SK-N-SH (cell line): Measurements from ENCODE around the gene AURKB. TPM values are rescaled to one million over a fixed set of nuclear protein-coding genes. Genes with fewer than 3 reads are reported as not detected.
A peak's percentile ranks its signal among the peaks of the same experiment; 100 is the strongest.

Experiments used
- CTCF ChIA-PET: fragments of 300-600, 350-600 bp; formaldehyde crosslinking; extraction: SDS; loops from one replicate; lab custom pipeline; 2021; lab: Yijun Ruan, JAX
- POLR2A ChIA-PET: fragments of 350-600 bp; sonication (Branson Sonifier 250); formaldehyde crosslinking; extraction: SDS; loops from one replicate; lab custom pipeline; 2020; ENCODE audit warnings: antibody characterized with exemption, inconsistent platforms; lab: Yijun Ruan, JAX
- DNase-seq: peaks from one replicate; pipeline ENCODE4 v3.0.0; 2012
- H2AFZ ChIP-seq: fragments of 200-600 bp; sonication (generic); 2 replicates; pipeline ENCODE4 v1.8.1; 2016; ENCODE audit warnings: antibody characterized with exemption, mild to moderate bottlenecking, low read depth
- H3F3A ChIP-seq: fragments of 200-600 bp; sonication (generic); replicated peaks from 2 replicates; pipeline ENCODE3; 2016; ENCODE audit warnings: antibody characterized with exemption, mild to moderate bottlenecking; ENCODE audit not compliant: insufficient read depth
- H3K27ac ChIP-seq, 2 experiments: fragments of 200-500 bp in 1 of 2; fragments of 200-600 bp in 1 of 2; sonication (Bioruptor generic) in 1 of 2; sonication (generic), shearing (Covaris generic) in 1 of 2; 2 replicates each; pipeline versions ENCODE4 v1.5.1 to v1.6.1; 2014 to 2016; ENCODE audit warnings: low read depth in 2 of 2, inconsistent platforms in 1 of 2, low read length in 1 of 2, mild to moderate bottlenecking in 1 of 2, mixed read lengths in 1 of 2
- H3K27me3 ChIP-seq: fragments of 200-600 bp; sonication (generic), shearing (Covaris generic); 2 replicates; pipeline ENCODE4 v1.6.1; 2016; ENCODE audit warnings: mixed run types; ENCODE audit not compliant: insufficient read depth
- H3K36me3 ChIP-seq, 2 experiments: fragments of 200-500 bp in 1 of 2; fragments of 200-600 bp in 1 of 2; sonication (Bioruptor generic) in 1 of 2; sonication (generic) in 1 of 2; replicated peaks in 1 of 2; 2 replicates each; pipeline versions ENCODE3 to v1.5.1; 2014 to 2016; ENCODE audit warnings: low read length in 1 of 2, mild to moderate bottlenecking in 1 of 2; ENCODE audit not compliant: insufficient read depth in 2 of 2, control insufficient read depth in 1 of 2
- H3K4me1 ChIP-seq, 2 experiments: fragments of 200-500 bp in 1 of 2; fragments of 200-600 bp in 1 of 2; sonication (Bioruptor generic) in 1 of 2; sonication (generic), shearing (Covaris generic) in 1 of 2; 2 replicates each; pipeline versions ENCODE4 v1.5.1 to v1.6.1; 2014 to 2016; ENCODE audit warnings: low read depth in 1 of 2, low read length in 1 of 2, mixed run types in 1 of 2; ENCODE audit not compliant: insufficient read depth in 2 of 2, control insufficient read depth in 1 of 2
- H3K4me2 ChIP-seq: fragments of 200-600 bp; sonication (generic), shearing (Covaris generic); 2 replicates; pipeline ENCODE4 v1.6.1; 2017; ENCODE audit warnings: mixed run types
- H3K4me3 ChIP-seq, 2 experiments: fragments of 200-500 bp in 1 of 2; fragments of 200-600 bp in 1 of 2; sonication (Bioruptor generic) in 1 of 2; sonication (generic), shearing (Covaris generic) in 1 of 2; 2 replicates each; pipeline versions ENCODE4 v1.5.1 to v1.8.1; 2014 to 2016; ENCODE audit warnings: low read depth in 2 of 2, inconsistent platforms in 1 of 2, low read length in 1 of 2, mild to moderate bottlenecking in 1 of 2, mixed read lengths in 1 of 2, moderate library complexity in 1 of 2
- H3K79me2 ChIP-seq: fragments of 200-600 bp; sonication (generic); 2 replicates; pipeline ENCODE4 v1.8.1; 2017; ENCODE audit warnings: mild to moderate bottlenecking; ENCODE audit not compliant: insufficient read depth
- H3K9ac ChIP-seq: fragments of 200-600 bp; sonication (generic); 2 replicates; pipeline ENCODE4 v1.6.1; 2017; ENCODE audit warnings: mixed run types
- H3K9me2 ChIP-seq: fragments of 200-600 bp; sonication (generic); 2 replicates; pipeline ENCODE4 v1.6.1; 2017; ENCODE audit warnings: mixed run types
- H3K9me3 ChIP-seq: fragments of 200-600 bp; sonication (generic); 2 replicates; pipeline ENCODE4 v1.6.1; 2017; ENCODE audit warnings: mixed run types, mild to moderate bottlenecking, moderate library complexity
- H4K20me1 ChIP-seq: fragments of 200-600 bp; sonication (generic); 2 replicates; pipeline ENCODE4 v1.6.1; 2017; ENCODE audit warnings: mild to moderate bottlenecking, mixed run types; ENCODE audit not compliant: insufficient read depth
- CHD2 ChIP-seq: fragments of 150-350 bp; IDR thresholded peaks from 2 replicates; pipeline ENCODE4 v1.6.1; 2018; ENCODE audit warnings: low read length; ENCODE audit not compliant: partially characterized antibody
- EP300 ChIP-seq, 2 experiments: IDR thresholded peaks; 2 replicates each; pipeline versions ENCODE4 v1.4.0 to v1.6.1; 2012; ENCODE audit warnings: borderline replicate concordance in 1 of 2, low read depth in 1 of 2, low read length in 1 of 2
- GABPA ChIP-seq: IDR thresholded peaks from 2 replicates; pipeline ENCODE4 v1.4.0; 2012; ENCODE audit warnings: low read depth, mild to moderate bottlenecking
- JUND ChIP-seq: IDR thresholded peaks from 2 replicates; pipeline ENCODE4 v1.4.0; 2012
- MXI1 ChIP-seq: IDR thresholded peaks from 2 replicates; pipeline ENCODE4 v1.6.1; 2012; ENCODE audit warnings: mild to moderate bottlenecking, low read depth, low read length, improper control_type of control experiment
- NFIC ChIP-seq: IDR thresholded peaks from 2 replicates; pipeline ENCODE4 v1.4.0; 2012; ENCODE audit warnings: borderline replicate concordance
- POLR2AphosphoS5 ChIP-seq: IDR thresholded peaks from 2 replicates; pipeline ENCODE4 v1.6.1; 2012; ENCODE audit warnings: low read depth, low read length
- SIN3A ChIP-seq: IDR thresholded peaks from 2 replicates; pipeline ENCODE4 v1.6.1; 2012; ENCODE audit warnings: low read depth, mild to moderate bottlenecking, low read length, moderate library complexity, borderline replicate concordance
- SMC3 ChIP-seq: IDR thresholded peaks from 2 replicates; pipeline ENCODE4 v1.6.1; 2012; ENCODE audit warnings: low read depth, low read length, improper control_type of control experiment
- TEAD4 ChIP-seq: IDR thresholded peaks from 2 replicates; pipeline ENCODE4 v1.4.0; 2012; ENCODE audit warnings: mild to moderate bottlenecking, borderline replicate concordance; ENCODE audit not compliant: insufficient read depth
- YY1 ChIP-seq: IDR thresholded peaks from 2 replicates; pipeline ENCODE4 v1.4.0; 2012; ENCODE audit warnings: low read depth, mild to moderate bottlenecking
- WGBS: methylation state at CpG from one replicate; pipeline ENCODE4 v1.1.6; 2017; ENCODE audit warnings: low lambda C conversion rate; 5-methylcytosine and 5-hydroxymethylcytosine counted together
- polyA plus RNA-seq, 3 experiments: library from polyadenylated mRNA; depleted of rRNA; stranded (reverse); fragments of >200 nt; gene quantifications; 2 replicates each; pipeline ENCODE4 v1.2.3, GENCODE V29; 2012
- TF ChIP-seq, protein P1 (sequence below): IDR thresholded peaks from 2 replicates; pipeline ENCODE4 v1.4.0; 2012; ENCODE audit warnings: low read depth
- TF ChIP-seq, protein P2 (sequence below): IDR thresholded peaks from 2 replicates; pipeline ENCODE4 v1.6.1; 2012; ENCODE audit warnings: mild to moderate bottlenecking, low read depth, low read length, moderate library complexity
- TF ChIP-seq, protein P3 (sequence below): fragments of 200-600 bp; sonication (generic); IDR thresholded peaks from 2 replicates; pipeline ENCODE4 v1.6.1; 2017; ENCODE audit warnings: antibody characterized with exemption, mild to moderate bottlenecking, moderate library complexity

Gene AURKB
- polyA plus RNA-seq, 1 of the 3 experiments (the other 2 are of a cell fraction) = 43.9 TPM

DNA sequence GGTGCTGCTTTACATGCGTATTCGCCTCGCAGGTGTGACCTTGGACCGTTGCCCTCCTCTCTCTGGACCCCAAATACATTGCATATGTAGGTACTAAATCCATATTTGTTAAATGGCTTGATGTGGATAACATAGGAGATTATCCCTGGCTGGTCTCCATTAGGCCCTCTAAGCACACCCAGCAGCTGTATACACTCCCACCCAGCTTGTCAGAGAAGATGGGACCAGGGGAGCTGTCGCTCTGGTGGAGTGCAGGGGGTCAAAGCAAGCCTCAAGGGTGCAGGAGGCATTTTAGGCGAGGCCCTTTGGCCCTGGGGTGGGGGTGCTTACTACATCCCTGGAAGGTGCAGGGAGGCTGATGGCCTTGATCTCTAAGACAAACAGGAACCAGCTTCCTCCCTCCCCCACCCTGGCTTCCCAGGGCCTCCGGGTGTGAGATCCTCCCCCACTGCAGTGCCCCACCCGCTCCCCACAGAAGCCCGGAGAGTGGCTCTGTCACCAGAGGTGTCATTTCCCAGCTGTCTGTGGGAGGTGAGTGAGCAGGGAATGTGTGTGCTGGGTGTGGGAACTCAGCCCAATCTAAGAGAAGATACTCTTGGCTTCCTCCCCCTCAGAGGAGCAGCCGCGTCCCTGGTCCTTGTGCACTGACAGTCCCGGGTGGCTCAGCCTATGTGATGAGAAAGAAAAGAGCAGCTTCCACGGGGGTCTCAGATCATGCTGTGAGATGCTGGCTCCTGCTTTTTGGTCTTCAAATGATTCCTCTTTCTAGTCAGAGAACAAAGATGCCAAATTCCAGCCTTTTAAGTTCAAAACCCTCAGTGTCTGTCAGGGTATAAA is 46.2 kb downstream of the AURKB start:
- H4K20me1 ChIP-seq = no peaks in the 10 kb centered on the region
- no peaks in the 10 kb centered on the region for H3K9me2 ChIP-seq
- peaks cover 5 to 19% of the 10 kb centered on the region in 2 experiments for H3K36me3 ChIP-seq
- peak overlapping the region; percentile 77; the same call in 1 of the 2 replicates for H3K4me2 ChIP-seq
- peak overlapping the region; percentile 98; the same call in 1 of the 2 replicates for H2AFZ ChIP-seq
- H3K4me3 ChIP-seq = no peak overlapping the region
- H3K4me1 ChIP-seq = peaks cover 25 to 27% of the 10 kb centered on the region in 2 experiments; a peak in 3 of 4 replicates
- 60% methylated on average over 13 of the region's 13 CpGs for WGBS
- peak overlapping the region; percentile 100 for H3K9ac ChIP-seq
- H3K79me2 ChIP-seq = peaks cover 35% of the 10 kb centered on the region
- TF ChIP-seq SIN3A = no peak
- no peak for TF ChIP-seq JUND
- no peak for TF ChIP-seq NFIC
- TF ChIP-seq, protein P1, sequence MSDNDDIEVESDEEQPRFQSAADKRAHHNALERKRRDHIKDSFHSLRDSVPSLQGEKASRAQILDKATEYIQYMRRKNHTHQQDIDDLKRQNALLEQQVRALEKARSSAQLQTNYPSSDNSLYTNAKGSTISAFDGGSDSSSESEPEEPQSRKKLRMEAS = no peak
- no peak for TF ChIP-seq SMC3
- no peak for TF ChIP-seq YY1
- TF ChIP-seq, protein P2, sequence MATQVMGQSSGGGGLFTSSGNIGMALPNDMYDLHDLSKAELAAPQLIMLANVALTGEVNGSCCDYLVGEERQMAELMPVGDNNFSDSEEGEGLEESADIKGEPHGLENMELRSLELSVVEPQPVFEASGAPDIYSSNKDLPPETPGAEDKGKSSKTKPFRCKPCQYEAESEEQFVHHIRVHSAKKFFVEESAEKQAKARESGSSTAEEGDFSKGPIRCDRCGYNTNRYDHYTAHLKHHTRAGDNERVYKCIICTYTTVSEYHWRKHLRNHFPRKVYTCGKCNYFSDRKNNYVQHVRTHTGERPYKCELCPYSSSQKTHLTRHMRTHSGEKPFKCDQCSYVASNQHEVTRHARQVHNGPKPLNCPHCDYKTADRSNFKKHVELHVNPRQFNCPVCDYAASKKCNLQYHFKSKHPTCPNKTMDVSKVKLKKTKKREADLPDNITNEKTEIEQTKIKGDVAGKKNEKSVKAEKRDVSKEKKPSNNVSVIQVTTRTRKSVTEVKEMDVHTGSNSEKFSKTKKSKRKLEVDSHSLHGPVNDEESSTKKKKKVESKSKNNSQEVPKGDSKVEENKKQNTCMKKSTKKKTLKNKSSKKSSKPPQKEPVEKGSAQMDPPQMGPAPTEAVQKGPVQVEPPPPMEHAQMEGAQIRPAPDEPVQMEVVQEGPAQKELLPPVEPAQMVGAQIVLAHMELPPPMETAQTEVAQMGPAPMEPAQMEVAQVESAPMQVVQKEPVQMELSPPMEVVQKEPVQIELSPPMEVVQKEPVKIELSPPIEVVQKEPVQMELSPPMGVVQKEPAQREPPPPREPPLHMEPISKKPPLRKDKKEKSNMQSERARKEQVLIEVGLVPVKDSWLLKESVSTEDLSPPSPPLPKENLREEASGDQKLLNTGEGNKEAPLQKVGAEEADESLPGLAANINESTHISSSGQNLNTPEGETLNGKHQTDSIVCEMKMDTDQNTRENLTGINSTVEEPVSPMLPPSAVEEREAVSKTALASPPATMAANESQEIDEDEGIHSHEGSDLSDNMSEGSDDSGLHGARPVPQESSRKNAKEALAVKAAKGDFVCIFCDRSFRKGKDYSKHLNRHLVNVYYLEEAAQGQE = no peak
- TF ChIP-seq POLR2AphosphoS5 = no peak
- TF ChIP-seq MXI1 = no peak
- no peak for TF ChIP-seq EP300 (IDR thresholded peaks at IDR 0.05; ENCODE audit: borderline replicate concordance in 1 of 2, low read depth in 1 of 2, low read length in 1 of 2)
- TF ChIP-seq, protein P3, sequence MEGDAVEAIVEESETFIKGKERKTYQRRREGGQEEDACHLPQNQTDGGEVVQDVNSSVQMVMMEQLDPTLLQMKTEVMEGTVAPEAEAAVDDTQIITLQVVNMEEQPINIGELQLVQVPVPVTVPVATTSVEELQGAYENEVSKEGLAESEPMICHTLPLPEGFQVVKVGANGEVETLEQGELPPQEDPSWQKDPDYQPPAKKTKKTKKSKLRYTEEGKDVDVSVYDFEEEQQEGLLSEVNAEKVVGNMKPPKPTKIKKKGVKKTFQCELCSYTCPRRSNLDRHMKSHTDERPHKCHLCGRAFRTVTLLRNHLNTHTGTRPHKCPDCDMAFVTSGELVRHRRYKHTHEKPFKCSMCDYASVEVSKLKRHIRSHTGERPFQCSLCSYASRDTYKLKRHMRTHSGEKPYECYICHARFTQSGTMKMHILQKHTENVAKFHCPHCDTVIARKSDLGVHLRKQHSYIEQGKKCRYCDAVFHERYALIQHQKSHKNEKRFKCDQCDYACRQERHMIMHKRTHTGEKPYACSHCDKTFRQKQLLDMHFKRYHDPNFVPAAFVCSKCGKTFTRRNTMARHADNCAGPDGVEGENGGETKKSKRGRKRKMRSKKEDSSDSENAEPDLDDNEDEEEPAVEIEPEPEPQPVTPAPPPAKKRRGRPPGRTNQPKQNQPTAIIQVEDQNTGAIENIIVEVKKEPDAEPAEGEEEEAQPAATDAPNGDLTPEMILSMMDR = no peak
- no peak for TF ChIP-seq GABPA
- no peak for TF ChIP-seq TEAD4
- no peak for TF ChIP-seq CHD2
- POLR2A ChIA-PET = interaction anchor here (0.8 to 1.8 kb wide), 4 partner anchors 9 to 580 kb away, joined by 3 to 36 read pairs (median 4); partner anchors contain the start of gene MPDU1
- no peak for DNase-seq
- no peaks in the 10 kb centered on the region for H3K27me3 ChIP-seq
- peak overlapping the region; percentile 66 to 79 for H3K27ac ChIP-seq
- no peaks in the 10 kb centered on the region for H3K9me3 ChIP-seq
- H3F3A ChIP-seq = peaks cover 38% of the 10 kb centered on the region
- CTCF ChIA-PET = interaction anchor here (0.6 to 2.1 kb wide), 5 partner anchors 9 to 319 kb away, joined by 3 to 7 read pairs (median 5); no protein-coding TSS in a partner anchor
